GM12874 (cell line): ENCODE measurements around the gene HBG2.

ENCODE experiments used
- CTCF ChIP-seq: IDR thresholded peaks from 2 replicates; pipeline ENCODE4 v1.5.1; 2011; ENCODE audit warnings: low read depth, mild to moderate bottlenecking, control low read depth, low read length, moderate library complexity; ENCODE audit not compliant: insufficient read depth

The HBG2 gene

GRCh38 chr11:5242933-5243815 lies 11.4 kb downstream of the HBG2 start:
- no peak for TF ChIP-seq CTCF

- no peak for TF ChIP-seq CTCF
Observed at GRCh38 chr11:5242208-5242607, 12.4 kb downstream of the HBG2 start.

GRCh38 chr11:5241458-5241857 lies 13.1 kb downstream of the HBG2 start:
- TF ChIP-seq CTCF = no peak

GRCh38 chr11:5240458-5240857 lies 14.1 kb downstream of the HBG2 start:
- no peak for TF ChIP-seq CTCF

- no peak for TF ChIP-seq CTCF
Observed at GRCh38 chr11:5240056-5240455, 14.5 kb downstream of the HBG2 start.

- no peak for TF ChIP-seq CTCF
Observed at GRCh38 chr11:5239046-5239445, 15.5 kb downstream of the HBG2 start.

GRCh38 chr11:5238486-5238885 lies 16.1 kb downstream of the HBG2 start:
- TF ChIP-seq CTCF = no peak
